GM23338 (cell line): ENCODE data around the gene C1orf21. TPM values are rescaled to one million over a fixed set of nuclear protein-coding genes. Genes with fewer than 3 reads are reported as not detected.

ENCODE experiments used
- ATAC-seq: fragments of 200-7000 bp; cut with Tn5 transposase; 3 replicates; pipeline ENCODE4 v1.9.1; 2020
- DNase-seq: peaks from one replicate; pipeline ENCODE4 v3.0.0-alpha.2; 2015; ENCODE audit warnings: low spot score
- H2AFZ ChIP-seq: fragments of 200-600 bp; sonication (generic); 2 replicates; pipeline ENCODE4 v1.8.0; 2016; ENCODE audit warnings: antibody characterized with exemption, mild to moderate bottlenecking, moderate library complexity
- H3F3A ChIP-seq: fragments of 200-600 bp; sonication (generic); replicated peaks from 2 replicates; pipeline ENCODE4 v1.8.0; 2017; ENCODE audit warnings: antibody characterized with exemption, mixed run types, low read depth
- H3K27ac ChIP-seq: fragments of 200-600 bp; sonication (generic); 2 replicates; pipeline ENCODE4 v1.6.1; 2016; ENCODE audit warnings: low read depth
- H3K27me3 ChIP-seq: fragments of 200-600 bp; sonication (generic); 2 replicates; pipeline ENCODE4 v1.8.0; 2016; ENCODE audit warnings: mild to moderate bottlenecking, mixed run types, moderate library complexity; ENCODE audit not compliant: insufficient read depth
- H3K36me3 ChIP-seq: fragments of 200-600 bp; sonication (generic); 2 replicates; pipeline ENCODE4 v1.8.0; 2016; ENCODE audit warnings: mild to moderate bottlenecking; ENCODE audit not compliant: insufficient read depth
- H3K4me1 ChIP-seq: fragments of 200-600 bp; sonication (generic); 2 replicates; pipeline ENCODE4 v1.8.0; 2016; ENCODE audit warnings: mild to moderate bottlenecking, moderate library complexity; ENCODE audit not compliant: insufficient read depth
- H3K4me2 ChIP-seq: fragments of 200-600 bp; sonication (generic); 2 replicates; pipeline ENCODE4 v1.7.1; 2017; ENCODE audit warnings: mixed run types
- H3K4me3 ChIP-seq: fragments of 200-600 bp; sonication (generic); 2 replicates; pipeline ENCODE4 v1.6.1; 2016; ENCODE audit warnings: mixed run types
- H3K79me2 ChIP-seq: fragments of 200-600 bp; sonication (generic); replicated peaks from 2 replicates; pipeline ENCODE4 v1.8.0; 2017; ENCODE audit warnings: mild to moderate bottlenecking; ENCODE audit not compliant: insufficient read depth
- H3K9me2 ChIP-seq: fragments of 200-600 bp; sonication (generic); 2 replicates; pipeline ENCODE4 v1.8.0; 2017; ENCODE audit not compliant: insufficient read depth
- H4K20me1 ChIP-seq: fragments of 200-600 bp; sonication (generic); replicated peaks from 2 replicates; pipeline ENCODE4 v1.8.0; 2017; ENCODE audit warnings: mild to moderate bottlenecking; ENCODE audit not compliant: insufficient read depth
- H3K27ac Mint-ChIP-seq: 2 replicates; pipeline ENCODE4 v1.8.0; 2020; ENCODE audit warnings: inconsistent platforms, mild to moderate bottlenecking, moderate library complexity, mixed read lengths
- H3K27me3 Mint-ChIP-seq: 3 replicates; pipeline ENCODE4 v1.8.0; 2022; ENCODE audit warnings: low read depth, mild to moderate bottlenecking, moderate library complexity, mixed read lengths, inconsistent platforms; ENCODE audit not compliant: insufficient read depth, poor library complexity
- H3K36me3 Mint-ChIP-seq: 3 replicates; pipeline ENCODE4 v1.8.0; 2021; ENCODE audit warnings: low read depth, mild to moderate bottlenecking, inconsistent platforms, moderate library complexity, mixed read lengths
- H3K4me1 Mint-ChIP-seq: 3 replicates; pipeline ENCODE4 v1.8.0; 2020; ENCODE audit warnings: mild to moderate bottlenecking, inconsistent platforms, mixed read lengths
- H3K4me3 Mint-ChIP-seq: 3 replicates; pipeline ENCODE4 v1.8.0; 2021; ENCODE audit warnings: moderate library complexity, mild to moderate bottlenecking, inconsistent platforms, mixed read lengths
- H3K9me3 Mint-ChIP-seq: 3 replicates; pipeline ENCODE4 v1.8.0; 2020; ENCODE audit warnings: moderate library complexity, mild to moderate bottlenecking, inconsistent platforms, mixed read lengths
- ETS1 ChIP-seq: IDR thresholded peaks from 2 replicates; pipeline ENCODE4 v1.6.1; 2016; ENCODE audit warnings: antibody characterized with exemption
- EZH2phosphoT487 ChIP-seq: fragments of 200-600 bp; sonication (generic); IDR thresholded peaks from one replicate; pipeline ENCODE4 v1.8.1; 2018; ENCODE audit warnings: antibody characterized with exemption; ENCODE audit not compliant: unreplicated experiment
- NANOG ChIP-seq: IDR thresholded peaks from 2 replicates; pipeline ENCODE4 v1.6.1; 2016; ENCODE audit warnings: antibody characterized with exemption, borderline replicate concordance
- POLR2AphosphoS5 ChIP-seq: IDR thresholded peaks from 2 replicates; pipeline ENCODE4 v1.6.1; 2016; ENCODE audit warnings: antibody characterized with exemption, low read depth
- STAT1 ChIP-seq: IDR thresholded peaks from one replicate; pipeline ENCODE4 v1.6.1; 2016; ENCODE audit warnings: antibody characterized with exemption; ENCODE audit not compliant: unreplicated experiment
- ZNF331 ChIP-seq: fragments of 250-450 bp; sonication (Bioruptor Pico); IDR thresholded peaks from 2 replicates; pipeline ENCODE4 v1.5.0; 2020; ENCODE audit warnings: low read depth, mild to moderate bottlenecking, moderate library complexity
- ZNF462 ChIP-seq: fragments of 250-450 bp; sonication (Bioruptor Pico); IDR thresholded peaks from 2 replicates; pipeline ENCODE4 v1.5.0; 2020; ENCODE audit warnings: mild to moderate bottlenecking, moderate library complexity
- polyA plus RNA-seq: library from polyadenylated mRNA; unstranded; fragments of >200 nt; fragmentation: Nextera tagmentation; extraction: Ambion mirVana; gene quantifications from 2 replicates; pipeline ENCODE4 v1.2.1, GENCODE V29; 2016
- total RNA-seq: library from RNA; depleted of rRNA; stranded (reverse); fragments of >200 nt; shearing (Covaris generic); gene quantifications from 2 replicates; pipeline ENCODE4 v1.2.3, GENCODE V29; 2014

C1orf21 gene
- total and polyA plus RNA-seq, 2 experiments from 2014 or later = 28.0 to 40.4 TPM

DNA sequence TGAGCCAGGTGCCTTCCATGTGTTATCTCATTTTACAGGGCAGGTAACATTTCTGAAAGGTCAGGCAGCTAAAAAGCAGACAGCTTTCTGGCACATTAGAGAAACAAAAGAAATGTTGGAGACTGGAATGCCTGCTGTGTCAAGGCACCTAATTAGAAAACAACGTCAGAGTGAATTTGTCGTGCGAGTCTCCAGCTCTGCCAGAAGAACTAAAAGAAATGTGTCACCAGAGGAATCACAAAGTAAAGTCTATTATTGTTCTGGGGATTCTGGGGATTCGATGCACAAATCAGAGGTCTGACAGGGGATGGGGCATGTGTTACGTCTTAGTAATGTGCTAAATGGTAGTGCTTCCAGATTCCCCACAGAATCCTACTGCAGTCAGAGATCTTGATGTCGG lies 278.5 kb downstream of the C1orf21 start (continued):
- TF ChIP-seq ZNF462 (CRISPR knock-in tag) = no peak
- TF ChIP-seq ZNF331 (CRISPR knock-in tag) = no peak
- no peak for TF ChIP-seq POLR2AphosphoS5

- H3K27me3 Mint-ChIP-seq = no peaks in the 10 kb centered on the region
- no peak overlapping the region; the same call in 2 of the 3 replicates for H3K4me3 Mint-ChIP-seq
- H4K20me1 ChIP-seq = no peaks in the 10 kb centered on the region
- no peak for TF ChIP-seq EZH2phosphoT487
- no peak for TF ChIP-seq ETS1
- TF ChIP-seq NANOG = peak; percentile 68; the same call in 1 of the 2 replicates
- no peak for TF ChIP-seq STAT1
- peaks cover 76% of the 10 kb centered on the region for H3K4me1 Mint-ChIP-seq
- no peaks in the 10 kb centered on the region for H3K9me2 ChIP-seq
- peaks cover 4% of the 10 kb centered on the region; the same call in 1 of the 2 replicates for H3F3A ChIP-seq
- H3K4me2 ChIP-seq = peak overlapping the region; percentile 35
- H3K9me3 Mint-ChIP-seq = no peaks in the 10 kb centered on the region
- peaks cover 84% of the 10 kb centered on the region for H3K4me1 ChIP-seq
- H3K79me2 ChIP-seq = peaks cover 12% of the 10 kb centered on the region
- peak; percentile 9 for ATAC-seq
- no peaks in the 10 kb centered on the region for H3K36me3 Mint-ChIP-seq
- peak overlapping the region; percentile 75 for H3K27ac ChIP-seq
- no peak overlapping the region for H3K27ac Mint-ChIP-seq
- H3K4me3 ChIP-seq = peak overlapping the region; percentile 41
- no peaks in the 10 kb centered on the region for H3K27me3 ChIP-seq
- no peaks in the 10 kb centered on the region for H3K36me3 ChIP-seq
- no peak overlapping the region for H2AFZ ChIP-seq
- peak; percentile 21 for DNase-seq
Observed at GRCh38 chr1:184669391-184669790, 282.6 kb downstream of the C1orf21 start.
